Stimulated activated CD4-positive, alpha-beta T cell treated with anti-CD3 and anti-CD28 coated beads, Interleukin-4, amount 100 ng/mL, for 48 hours (primary cell): ENCODE measurements around the gene SPANXN1.
"Not testable (repeated sequence)": the region's sequence is repeated elsewhere in the genome, so short reads cannot be mapped to it uniquely, and the experiment has no call there.

ENCODE experiments used
- DNase-seq, 2 donors: peaks; one replicate each; pipeline ENCODE4 v3.0.0-alpha.2; 2020; ENCODE audit warnings: low read depth in 2 of 2

SPANXN1 gene

GRCh38 chrX:145247203-145247602 lies at the start of gene SPANXN1:
TSS of gene SPANXN1 (plus strand) at chrX:145247503. CDS start at chrX:145247587, 84 bp downstream.
- DNase-seq, result not testable (repeated sequence)

GRCh38 chrX:145199078-145199477 lies 48.2 kb upstream of the SPANXN1 start:
- DNase-seq, result no peak

- DNase-seq, result no peak
These were observed 33.8 kb upstream of the SPANXN1 start for GRCh38 chrX:145213504-145213903.

GRCh38 chrX:145292218-145292617 lies 44.9 kb downstream of the SPANXN1 start:
- no peak for DNase-seq
